Endothelial cell of umbilical vein (primary cell): ENCODE data around the gene CYP1A2. TPM values are rescaled to one million over a fixed set of nuclear protein-coding genes. Genes with fewer than 3 reads are reported as not detected.

Experiments used
- BruUV-seq: library from RNA; stranded (reverse); fragments of 400-500 nt; replicated peaks from 2 replicates; lab custom pipeline; 2021; lab: Mats Ljungman, UMichigan
- CTCF ChIA-PET: fragments of 300-600, 350-600 bp; sonication (Branson Sonifier 250); formaldehyde crosslinking; loops from one replicate; lab custom pipeline; 2021; ENCODE audit warnings: antibody characterized with exemption, inconsistent platforms; lab: Charles Lee
- POLR2A ChIA-PET: fragments of 300-600, 350-600 bp; sonication (Branson Sonifier 250); formaldehyde crosslinking; loops from one replicate; lab custom pipeline; 2021; ENCODE audit warnings: antibody characterized with exemption, inconsistent platforms; lab: Charles Lee
- DNase-seq: peaks from one replicate; pipeline ENCODE4 v3.0.0-alpha.2; 2011; ENCODE audit warnings: low read depth, low spot score
- FAIRE-seq: peaks from 2 replicates; lab custom pipeline; 2011; peaks lifted over from hg19 to GRCh38; lab: Jason Lieb, UNC
- H2AFZ ChIP-seq: 2 replicates; pipeline ENCODE4 v1.6.0; 2012; ENCODE audit warnings: low read depth, low read length, control low read depth, inconsistent platforms
- H3K27ac ChIP-seq: 2 replicates; pipeline ENCODE4 v1.5.1; 2011; ENCODE audit warnings: low read depth, mild to moderate bottlenecking, control low read depth, low read length, moderate library complexity; ENCODE audit not compliant: insufficient read depth
- H3K27me3 ChIP-seq, 2 experiments: 2 replicates each; pipeline versions ENCODE4 v1.6.0 to v1.6.1; 2011; ENCODE audit warnings: low read length in 2 of 2, mixed read lengths in 1 of 2; ENCODE audit not compliant: control insufficient read depth in 2 of 2, insufficient read depth in 2 of 2
- H3K36me3 ChIP-seq, 2 experiments: 2 replicates in 1 of 2; 3 replicates in 1 of 2; pipeline ENCODE4 v1.5.1; 2011; ENCODE audit warnings: low read length in 2 of 2, mild to moderate bottlenecking in 1 of 2, moderate library complexity in 1 of 2; ENCODE audit not compliant: control insufficient read depth in 2 of 2, insufficient read depth in 2 of 2; ENCODE audit errors: extremely low read depth in 1 of 2
- H3K4me1 ChIP-seq: 3 replicates; pipeline ENCODE4 v1.5.1; 2011; ENCODE audit warnings: mild to moderate bottlenecking, low read length; ENCODE audit not compliant: control insufficient read depth, insufficient read depth; ENCODE audit errors: extremely low read depth
- H3K4me2 ChIP-seq: 2 replicates; pipeline ENCODE4 v1.6.1; 2011; ENCODE audit warnings: low read length, control low read depth, mixed read lengths; ENCODE audit not compliant: insufficient read depth
- H3K4me3 ChIP-seq, 3 experiments: fragments of 200-600 bp in 1 of 3; sonication (generic), shearing (Covaris generic) in 1 of 3; replicated peaks in 1 of 3; 2 replicates each; pipeline ENCODE4 v1.5.1; 2011 to 2016; ENCODE audit warnings: control low read depth in 3 of 3, low read length in 3 of 3, mild to moderate bottlenecking in 2 of 3, inconsistent platforms in 1 of 3, low read depth in 1 of 3, moderate library complexity in 1 of 3; ENCODE audit not compliant: insufficient read depth in 1 of 3
- H3K79me2 ChIP-seq: 2 replicates; pipeline ENCODE4 v1.6.0; 2012; ENCODE audit warnings: low read length, inconsistent platforms; ENCODE audit not compliant: control insufficient read depth, insufficient read depth
- H3K9ac ChIP-seq: replicated peaks from 2 replicates; pipeline ENCODE3; 2011; ENCODE audit warnings: low read length, control low read depth; ENCODE audit not compliant: insufficient read depth; ENCODE audit errors: extremely low read depth
- H3K9me1 ChIP-seq: replicated peaks from 3 replicates; pipeline ENCODE4 v1.6.0; 2011; ENCODE audit warnings: mild to moderate bottlenecking, low read length; ENCODE audit not compliant: control insufficient read depth, insufficient read depth; ENCODE audit errors: extremely low read depth
- H3K9me3 ChIP-seq: replicated peaks from 2 replicates; pipeline ENCODE4 v1.5.1; 2012; ENCODE audit warnings: low read length, inconsistent platforms; ENCODE audit not compliant: control insufficient read depth, insufficient read depth
- H4K20me1 ChIP-seq: replicated peaks from 2 replicates; pipeline ENCODE3; 2011; ENCODE audit warnings: mild to moderate bottlenecking, low read length; ENCODE audit not compliant: control insufficient read depth, insufficient read depth; ENCODE audit errors: extremely low read depth
- CTCF ChIP-seq, 2 donors: IDR thresholded peaks; 1 replicate in 1 of 2; 2 replicates in 1 of 2; pipeline ENCODE4 v1.5.1; 2011; ENCODE audit warnings: low read length in 2 of 2, mild to moderate bottlenecking in 2 of 2, moderate library complexity in 2 of 2, control low read depth in 1 of 2, inconsistent platforms in 1 of 2, low read depth in 1 of 2; ENCODE audit not compliant: insufficient read depth in 1 of 2; ENCODE audit errors: extremely low read depth in 1 of 2
- EZH2 ChIP-seq: IDR thresholded peaks from 2 replicates; pipeline ENCODE4 v1.6.1; 2012; ENCODE audit warnings: borderline replicate concordance, low read depth, mild to moderate bottlenecking, moderate library complexity, low read length, inconsistent platforms; ENCODE audit not compliant: severe bottlenecking
- FOS ChIP-seq: IDR thresholded peaks from 2 replicates; pipeline ENCODE4 v1.6.1; 2011; ENCODE audit warnings: mild to moderate bottlenecking, low read length, moderate library complexity, borderline replicate concordance; ENCODE audit not compliant: insufficient read depth
- GATA2 ChIP-seq: IDR thresholded peaks from 2 replicates; pipeline ENCODE4 v1.7.0; 2011; ENCODE audit warnings: low read depth, mild to moderate bottlenecking, moderate library complexity, mixed read lengths, low read length; ENCODE audit not compliant: insufficient read length, insufficient read depth
- JUN ChIP-seq: IDR thresholded peaks from 2 replicates; pipeline ENCODE4 v1.6.1; 2011; ENCODE audit warnings: borderline replicate concordance, low read depth; ENCODE audit not compliant: insufficient read length, insufficient read depth
- MAX ChIP-seq: IDR thresholded peaks from 2 replicates; pipeline ENCODE4 v1.6.1; 2011; ENCODE audit not compliant: insufficient read depth, insufficient read length
- MYC ChIP-seq: IDR thresholded peaks from one replicate; pipeline ENCODE4 v1.6.1; 2011; ENCODE audit warnings: mild to moderate bottlenecking, low read depth, low read length
- POLR2A ChIP-seq: IDR thresholded peaks from 2 replicates; pipeline ENCODE4 v1.6.1; 2012; ENCODE audit warnings: low read depth, mild to moderate bottlenecking, control low read depth, low read length
- POLR2AphosphoS5 ChIP-seq: IDR thresholded peaks from 2 replicates; pipeline ENCODE4 v1.6.1; 2012; ENCODE audit warnings: low read depth, mild to moderate bottlenecking, control low read depth, low read length, moderate library complexity; ENCODE audit not compliant: insufficient read depth
- dilution Hi-C: fragments of 300-500 bp; cut with MboI; formaldehyde crosslinking; loops from one replicate; pipeline ENCODE4 v1.15.0; 2019; ENCODE audit warnings: low sequenced_read_pairs; ENCODE audit not compliant: extremely low pct_ligation_motif_present
- intact Hi-C: fragments of 100-400 bp; cut with micrococcal nuclease; formaldehyde crosslinking; loops from one replicate; pipeline ENCODE4 v1.10.0; 2022
- polyA plus RNA-seq, 4 experiments: library from polyadenylated mRNA; depleted of rRNA in 3 of 4; stranded (reverse) in 3 of 4; unstranded in 1 of 4; fragments of >200 nt; gene quantifications; 2 replicates each; pipeline versions ENCODE4 v1.2.1 to v1.2.3, GENCODE V29; 2011 to 2012; ENCODE audit warnings: missing spikeins in 1 of 4
- total RNA-seq: library from RNA; stranded (reverse); gene quantifications from 2 replicates; pipeline ENCODE4 v1.2.3, GENCODE V29; 2021

The CYP1A2 gene
- total and polyA plus RNA-seq, 2 donors (not counting 3 experiments of a cell fraction or from before 2014, with no cell fraction given) = not detected

- no peak overlapping the region for H3K4me2 ChIP-seq
- no peaks in the 10 kb centered on the region for H3K9me3 ChIP-seq
- no peak overlapping the region for H3K27ac ChIP-seq
- H3K9ac ChIP-seq = no peak overlapping the region
- TF ChIP-seq POLR2AphosphoS5 = no peak
- TF ChIP-seq FOS = no peak
- no peak for TF ChIP-seq CTCF (IDR thresholded peaks at IDR 0.05; ENCODE audit: extremely low read depth in 1 of 2, insufficient read depth in 1 of 2, low read depth in 1 of 2, low read length in 2 of 2)
- TF ChIP-seq MYC = no peak
- TF ChIP-seq JUN = no peak
- no peak for TF ChIP-seq EZH2
- TF ChIP-seq MAX = no peak
- TF ChIP-seq POLR2A = no peak
- no peak for TF ChIP-seq GATA2
- ChIA-PET CTCF (interaction anchor here (0.9 kb wide), 1 partner anchor 14 kb away, joined by 3 read pairs; the partner anchor contains the start of gene EDC3), POLR2A (no interaction called here)
- no peak overlapping the region for H2AFZ ChIP-seq
- H4K20me1 ChIP-seq = no peaks in the 10 kb centered on the region
- H3K9me1 ChIP-seq = no peaks in the 10 kb centered on the region
- dilution Hi-C loops (no loop called here), intact Hi-C loops (no loop called here)
- H3K4me1 ChIP-seq = no peaks in the 10 kb centered on the region
- no peaks in the 10 kb centered on the region for H3K79me2 ChIP-seq
- peaks cover 2 to 9% of the 10 kb centered on the region in 2 experiments for H3K27me3 ChIP-seq
- no peak for DNase-seq
- H3K4me3 ChIP-seq = no peak overlapping the region
- no TSS peak for BruUV-seq
- FAIRE-seq = no peak
- no peaks in the 10 kb centered on the region for H3K36me3 ChIP-seq
These were observed 39.6 kb upstream of the CYP1A2 start for GRCh38 chr15:74709011-74709410.
